GM12892 (cell line): ENCODE results near the gene SPEM3.

Experiments
- POLR2A ChIP-seq: IDR thresholded peaks from 2 replicates; pipeline ENCODE4 v1.6.1; 2011; ENCODE audit warnings: low read depth, low read length, control low read depth
- POLR2AphosphoS5 ChIP-seq: IDR thresholded peaks from 2 replicates; pipeline ENCODE4 v1.6.1; 2011; ENCODE audit warnings: low read depth, low read length, control low read depth

DNA sequence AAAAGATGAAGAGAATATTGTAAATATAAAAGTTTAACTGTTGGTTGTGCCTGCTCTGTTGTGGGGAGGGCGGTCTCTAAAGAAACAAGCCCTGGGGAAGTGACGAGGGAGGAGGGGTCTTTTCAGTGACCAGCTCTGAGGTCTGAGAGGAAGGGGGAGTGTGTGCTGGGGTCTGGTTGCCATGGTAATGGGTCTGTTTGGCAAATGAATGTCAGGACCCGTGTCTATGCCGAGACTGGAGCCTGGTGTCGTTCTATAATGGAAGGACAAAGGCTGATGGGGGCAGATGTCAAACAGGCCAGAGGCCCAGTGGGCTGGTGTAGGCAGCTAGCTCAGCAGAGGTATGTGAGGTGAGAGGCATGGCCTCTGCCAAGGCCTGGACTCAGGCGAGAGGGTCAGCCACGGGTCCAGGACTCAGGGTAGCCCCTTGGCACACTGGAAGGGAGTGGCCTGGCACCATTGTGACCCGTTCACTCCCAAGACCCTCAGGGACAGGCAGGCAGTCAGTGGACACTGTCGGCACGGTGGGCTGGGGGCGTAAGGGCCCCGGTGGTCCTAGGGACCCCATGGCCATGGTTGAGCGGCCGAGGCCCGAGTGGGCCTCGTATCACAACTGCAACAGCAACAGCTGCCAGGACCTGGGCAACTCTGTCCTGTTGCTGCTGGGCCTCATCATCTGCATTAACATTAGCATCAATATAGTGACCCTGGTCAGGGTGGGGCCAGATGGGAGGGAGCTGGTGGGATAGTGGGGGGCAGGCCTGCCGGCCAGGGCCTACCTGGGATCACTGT is 8.6 kb upstream of the SPEM3 start, which contains the start of gene SPEM1:
- TF ChIP-seq POLR2AphosphoS5 = no peak
- TF ChIP-seq POLR2A = no peak
